MM.1S (cell line): ENCODE data around the gene ZBTB7B.

Experiments used
- DNase-seq: peaks from one replicate; pipeline ENCODE4 v3.0.0-alpha.2; 2015
- H2AFZ ChIP-seq: fragments of 300-600 bp; sonication (generic); 2 replicates; pipeline ENCODE4 v1.6.0; 2016; ENCODE audit warnings: antibody characterized with exemption, low read length
- H3F3A ChIP-seq: fragments of 300-600 bp; sonication (generic); 2 replicates; pipeline ENCODE4 v1.6.1; 2016; ENCODE audit warnings: mild to moderate bottlenecking, antibody characterized with exemption, low read length, moderate library complexity, mixed read lengths; ENCODE audit not compliant: insufficient read depth
- H3K27ac ChIP-seq: fragments of 300-600 bp; sonication (generic); 2 replicates; pipeline ENCODE4 v1.5.1; 2016; ENCODE audit warnings: mild to moderate bottlenecking, low read length
- H3K27me3 ChIP-seq: fragments of 300-600 bp; sonication (generic); replicated peaks from 2 replicates; pipeline ENCODE4 v1.6.0; 2016; ENCODE audit warnings: low read length; ENCODE audit not compliant: insufficient read depth
- H3K36me3 ChIP-seq: fragments of 300-600 bp; sonication (generic); replicated peaks from 2 replicates; pipeline ENCODE4 v1.6.1; 2016; ENCODE audit warnings: mild to moderate bottlenecking, low read length, mixed read lengths; ENCODE audit not compliant: insufficient read depth
- H3K4me1 ChIP-seq: fragments of 300-600 bp; sonication (generic); 2 replicates; pipeline ENCODE4 v1.6.1; 2016; ENCODE audit warnings: low read length, mixed read lengths
- H3K4me2 ChIP-seq: fragments of 300-600 bp; sonication (generic); 2 replicates; pipeline ENCODE4 v1.6.0; 2016; ENCODE audit warnings: low read depth, low read length
- H3K4me3 ChIP-seq: fragments of 300-600 bp; sonication (generic); 2 replicates; pipeline ENCODE4 v1.5.1; 2016; ENCODE audit warnings: low read length, mixed read lengths
- H3K79me2 ChIP-seq: fragments of 300-600 bp; sonication (generic); 2 replicates; pipeline ENCODE4 v1.6.1; 2016; ENCODE audit warnings: mixed run types, low read length, mixed read lengths
- H3K9ac ChIP-seq: fragments of 300-600 bp; sonication (generic); 2 replicates; pipeline ENCODE4 v1.6.1; 2016; ENCODE audit warnings: low read length, mixed read lengths
- H3K9me2 ChIP-seq: fragments of 300-600 bp; sonication (generic); replicated peaks from 2 replicates; pipeline ENCODE4 v1.6.1; 2016; ENCODE audit warnings: mild to moderate bottlenecking, low read length, mixed read lengths; ENCODE audit not compliant: insufficient read depth
- H3K9me3 ChIP-seq: fragments of 300-600 bp; sonication (generic); replicated peaks from 2 replicates; pipeline ENCODE4 v1.6.1; 2016; ENCODE audit warnings: mild to moderate bottlenecking, low read length, mixed read lengths; ENCODE audit not compliant: insufficient read depth
- H4K20me1 ChIP-seq: fragments of 300-600 bp; sonication (generic); 2 replicates; pipeline ENCODE4 v1.6.1; 2016; ENCODE audit warnings: mild to moderate bottlenecking, low read length, moderate library complexity, mixed read lengths; ENCODE audit not compliant: insufficient read depth
- CTCF ChIP-seq: fragments of 300-600 bp; sonication (generic); IDR thresholded peaks from 2 replicates; pipeline ENCODE4 v1.5.1; 2016; ENCODE audit warnings: antibody characterized with exemption, low read length, mixed read lengths
- EZH2 ChIP-seq: fragments of 300-600 bp; sonication (generic); optimal IDR thresholded peaks from 2 replicates; pipeline ENCODE3; 2017; ENCODE audit warnings: low read depth, mild to moderate bottlenecking, antibody characterized with exemption, low read length, mixed read lengths
- EZH2phosphoT487 ChIP-seq: fragments of 300-600 bp; sonication (generic); IDR thresholded peaks from 2 replicates; pipeline ENCODE4 v1.6.1; 2018; ENCODE audit warnings: antibody characterized with exemption, low read length

The ZBTB7B gene

GRCh38 chr1:154969246-154969645 is 33.4 kb upstream of the ZBTB7B start:
- Histone ChIP-seq H3K4me1 (peaks cover 34% of the 10 kb centered on the region), H3K9me2 (no peaks in the 10 kb centered on the region), H3K4me2 (peak overlapping the region; percentile 86; the same call in 1 of the 2 replicates), H3K36me3 (peaks cover 20% of the 10 kb centered on the region), H3K9me3 (no peaks in the 10 kb centered on the region), H3K27ac (no peak overlapping the region), H2AFZ (no peak overlapping the region), H3K27me3 (no peaks in the 10 kb centered on the region), H3F3A (peaks cover 22% of the 10 kb centered on the region), H3K4me3 (no peak overlapping the region), H3K79me2 (peaks cover 92% of the 10 kb centered on the region), H3K9ac (no peak overlapping the region; the same call in 1 of the 2 replicates), H4K20me1 (no peaks in the 10 kb centered on the region)
- no peak for DNase-seq
- no peak for TF ChIP-seq EZH2phosphoT487
- TF ChIP-seq EZH2: no peak
- TF ChIP-seq CTCF: no peak

- Histone ChIP-seq H3K4me3 (peak overlapping the region; percentile 53), H3K27me3 (no peaks in the 10 kb centered on the region), H3K4me2 (peak overlapping the region; percentile 86), H3K9me3 (no peaks in the 10 kb centered on the region), H3K9me2 (no peaks in the 10 kb centered on the region), H3K27ac (peak overlapping the region; percentile 65; the same call in 1 of the 2 replicates), H3K4me1 (peaks cover 34% of the 10 kb centered on the region), H3K36me3 (peaks cover 20% of the 10 kb centered on the region), H3F3A (peaks cover 22% of the 10 kb centered on the region), H2AFZ (no peak overlapping the region), H4K20me1 (no peaks in the 10 kb centered on the region), H3K79me2 (peaks cover 89% of the 10 kb centered on the region), H3K9ac (peak overlapping the region; percentile 73)
- TF ChIP-seq CTCF (no peak), EZH2phosphoT487 (no peak), EZH2 (no peak)
- DNase-seq: no peak
Observed at GRCh38 chr1:154969860-154970452, 32.6 kb upstream of the ZBTB7B start.

- H2AFZ ChIP-seq: peak within 1 kb of the TSS; percentile 4; the same call in 1 of the 2 replicates
- peak within 1 kb of the TSS; percentile 73 for H3K9ac ChIP-seq
- no peaks in the 10 kb centered on the region for H3K9me2 ChIP-seq
- H3K4me3 ChIP-seq: peak within 1 kb of the TSS; percentile 53
- H3K4me1 ChIP-seq: peaks cover 34% of the 10 kb centered on the region
- TF ChIP-seq EZH2phosphoT487 (no peak), CTCF (no peak), EZH2 (no peak)
- no peaks in the 10 kb centered on the region for H3K9me3 ChIP-seq
- H3K27ac ChIP-seq: peak within 1 kb of the TSS; percentile 65
- H4K20me1 ChIP-seq: no peaks in the 10 kb centered on the region
- H3K4me2 ChIP-seq: peak within 1 kb of the TSS; percentile 86
- peaks cover 31% of the 10 kb centered on the region for H3F3A ChIP-seq
- peak; percentile 98 for DNase-seq
- H3K79me2 ChIP-seq: peaks cover 91% of the 10 kb centered on the region
- no peaks in the 10 kb centered on the region for H3K27me3 ChIP-seq
- peaks cover 20% of the 10 kb centered on the region for H3K36me3 ChIP-seq
Observed at GRCh38 chr1:154970631-154971340, 31.8 kb upstream of the ZBTB7B start, which contains the start of gene SHC1. Gene SHC1, minus strand, starts transcription at chr1:154970747. Its CDS starts 221 bp downstream, at chr1:154970526.
